Thoracic aorta (tissue), 2 donors: ENCODE results near the gene CORIN. TPM values are rescaled to one million over a fixed set of nuclear protein-coding genes. Genes with fewer than 3 reads are reported as not detected.

Source experiments
- ATAC-seq: fragments of 150-250 bp; one replicate; pipeline ENCODE4 v1.8.0; 2017; ENCODE audit warnings: low read depth; ENCODE audit not compliant: insufficient number of reproducible peaks, low FRiP score
- DNase-seq: peaks from one replicate; pipeline ENCODE4 v3.0.0-alpha.2; 2020; ENCODE audit warnings: low spot score
- H3K27ac ChIP-seq, 2 donors: fragments of 200-600 bp; sonication (generic); 1 replicate in 1 of 2; 2 replicates in 1 of 2; pipeline ENCODE4 v1.5.1; 2016; ENCODE audit warnings: mild to moderate bottlenecking in 2 of 2, moderate library complexity in 2 of 2
- H3K27me3 ChIP-seq: fragments of 200-600 bp; sonication (generic); replicated peaks from 2 replicates; pipeline ENCODE4 v1.6.0; 2016; ENCODE audit warnings: mild to moderate bottlenecking; ENCODE audit not compliant: insufficient read depth
- H3K36me3 ChIP-seq: fragments of 200-600 bp; sonication (generic); one replicate; pipeline ENCODE4 v1.5.1; 2016
- H3K4me1 ChIP-seq, 2 donors: fragments of 200-600 bp; sonication (generic); 1 replicate in 1 of 2; 2 replicates in 1 of 2; pipeline versions ENCODE4 v1.5.1 to v1.6.0; 2016; ENCODE audit warnings: low read depth in 2 of 2, mild to moderate bottlenecking in 1 of 2; ENCODE audit not compliant: control insufficient read depth in 1 of 2
- H3K4me3 ChIP-seq: fragments of 200-600 bp; sonication (generic); 2 replicates; pipeline ENCODE4 v1.5.1; 2016; ENCODE audit warnings: mild to moderate bottlenecking
- H3K9me3 ChIP-seq: fragments of 200-600 bp; sonication (generic); 2 replicates; pipeline ENCODE4 v1.5.1; 2016
- CTCF ChIP-seq: fragments of 200-600 bp; sonication (generic); IDR thresholded peaks from one replicate; pipeline ENCODE4 v1.5.1; 2019; ENCODE audit warnings: antibody characterized with exemption
- total RNA-seq, 2 donors: library from RNA; depleted of rRNA; stranded (reverse); fragments of >200 nt; gene quantifications; one replicate each; pipeline versions ENCODE4 v1.1.0 to v1.2.3, GENCODE V29; 2016

Gene CORIN
- total RNA-seq, 2 donors from 2014 or later = 0.63 to 1.9 TPM

- Histone ChIP-seq H3K4me3 (no peak overlapping the region), H3K36me3 (peaks cover 5% of the 10 kb centered on the region), H3K4me1 (peaks cover 0 to 8% of the 10 kb centered on the region in 2 donors), H3K27me3 (no peaks in the 10 kb centered on the region), H3K27ac (no peak overlapping the region), H3K9me3 (no peaks in the 10 kb centered on the region)
- no peak for ATAC-seq
- TF ChIP-seq CTCF = no peak
- DNase-seq = no peak
Observed at GRCh38 chr4:47848041-47848440, 10.2 kb upstream of the CORIN start.

- DNase-seq = no peak
- peaks cover 0 to 4% of the 10 kb centered on the region in 2 donors for H3K4me1 ChIP-seq
- no peak overlapping the region for H3K27ac ChIP-seq
- no peaks in the 10 kb centered on the region for H3K27me3 ChIP-seq
- no peak for TF ChIP-seq CTCF
- ATAC-seq = no peak
- H3K4me3 ChIP-seq = no peak overlapping the region
- peaks cover 5% of the 10 kb centered on the region for H3K36me3 ChIP-seq
- H3K9me3 ChIP-seq = no peaks in the 10 kb centered on the region
Observed at GRCh38 chr4:47842985-47843384, 5.1 kb upstream of the CORIN start.

DNA sequence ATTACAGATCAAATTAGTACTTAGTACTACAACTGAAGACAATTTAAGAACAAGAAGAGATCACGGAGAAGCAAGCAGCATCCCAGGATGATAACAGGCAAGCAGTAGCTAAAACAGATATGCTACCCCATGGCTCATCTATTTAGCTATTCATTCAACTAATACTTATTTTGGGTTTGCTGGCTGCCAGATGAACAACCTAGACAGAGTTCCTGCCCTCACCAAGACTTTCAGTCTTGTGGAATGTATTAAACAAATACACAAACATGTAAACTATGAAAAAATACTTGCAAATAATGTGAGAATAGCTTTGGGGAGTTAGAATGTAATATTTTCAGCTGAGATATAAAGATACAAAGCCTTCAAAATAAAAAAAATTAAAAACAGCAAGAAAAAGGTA lies 2.4 kb upstream of the CORIN start:
- peaks cover 5% of the 10 kb centered on the region for H3K36me3 ChIP-seq
- DNase-seq (no peak), ATAC-seq (no peak)
- no peak overlapping the region for H3K27ac ChIP-seq
- H3K9me3 ChIP-seq = no peaks in the 10 kb centered on the region
- TF ChIP-seq CTCF = no peak
- H3K4me3 ChIP-seq = no peak overlapping the region
- H3K27me3 ChIP-seq = no peaks in the 10 kb centered on the region
- peaks cover 11 to 19% of the 10 kb centered on the region in 2 donors for H3K4me1 ChIP-seq

DNA sequence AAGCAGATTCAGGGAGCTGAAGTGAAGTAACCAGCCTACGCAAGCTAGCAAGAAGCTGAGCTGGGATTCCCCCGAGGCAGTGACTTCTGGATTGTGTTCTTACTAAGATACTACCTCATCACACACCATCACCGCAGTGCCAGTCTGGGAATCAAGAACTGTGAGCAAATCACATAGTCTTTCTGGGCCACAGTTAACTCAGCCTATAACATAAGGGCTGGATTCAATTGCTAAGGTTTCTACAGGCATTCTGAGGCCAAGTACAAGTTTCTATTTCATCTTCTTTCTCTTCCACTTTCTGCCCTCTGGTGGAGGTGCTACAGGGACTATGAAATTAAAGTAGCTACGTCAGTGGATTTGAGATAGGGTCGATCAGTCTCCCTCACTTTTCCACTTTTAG lies 1.4 kb upstream of the CORIN start:
- Histone ChIP-seq H3K27me3 (no peaks in the 10 kb centered on the region), H3K4me3 (no peak overlapping the region), H3K36me3 (peaks cover 1% of the 10 kb centered on the region), H3K27ac (no peak overlapping the region), H3K4me1 (peaks cover 12 to 21% of the 10 kb centered on the region in 2 donors), H3K9me3 (no peaks in the 10 kb centered on the region)
- TF ChIP-seq CTCF = no peak
- DNase-seq (no peak), ATAC-seq (no peak)

DNA sequence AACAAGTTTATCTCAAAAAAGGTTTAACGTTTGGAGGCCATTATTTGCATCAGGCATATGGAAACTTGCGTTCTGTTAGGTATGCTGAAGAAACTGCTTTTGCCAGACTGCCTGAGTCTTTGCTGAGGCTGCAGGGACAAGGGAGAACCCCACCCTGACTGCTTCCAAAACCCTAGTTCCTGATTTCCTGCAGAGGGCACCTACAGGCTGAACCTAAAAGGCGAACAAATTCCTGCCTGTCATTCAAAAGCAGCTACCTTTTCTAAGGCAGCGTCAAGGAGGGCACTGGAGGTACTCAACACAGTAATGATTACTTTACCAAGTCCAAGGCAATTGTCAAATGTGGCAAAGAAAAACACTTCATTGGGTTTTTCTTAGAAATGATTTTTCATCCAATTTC lies 578 bp upstream of the CORIN start:
- no peak overlapping the region for H3K27ac ChIP-seq
- H3K27me3 ChIP-seq = no peaks in the 10 kb centered on the region
- peaks cover 12 to 21% of the 10 kb centered on the region in 2 donors for H3K4me1 ChIP-seq
- DNase-seq (no peak), ATAC-seq (no peak)
- no peaks in the 10 kb centered on the region for H3K36me3 ChIP-seq
- H3K9me3 ChIP-seq = no peaks in the 10 kb centered on the region
- no peak overlapping the region for H3K4me3 ChIP-seq
- no peak for TF ChIP-seq CTCF
